H9 (cell line): Measurements from ENCODE around the gene CCS. TPM values are rescaled to one million over a fixed set of nuclear protein-coding genes. Genes with fewer than 3 reads are reported as not detected.
A peak's percentile ranks its signal among the peaks of the same experiment; 100 is the strongest.
"Not testable (repeated sequence)": the region's sequence is repeated elsewhere in the genome, so short reads cannot be mapped to it uniquely, and the experiment has no call there.

ENCODE experiments used
- DNase-seq: peaks from one replicate; pipeline ENCODE4 v3.0.0-alpha.2; 2017
- H2AFZ ChIP-seq: one replicate; pipeline ENCODE4 v1.6.1; 2013; ENCODE audit warnings: mild to moderate bottlenecking, low read length, control low read depth, moderate library complexity
- H2AK5ac ChIP-seq: 2 replicates; pipeline ENCODE4 v1.6.1; 2013; ENCODE audit warnings: low read length, control low read depth, mixed read lengths; ENCODE audit not compliant: insufficient read length
- H2BK120ac ChIP-seq: one replicate; pipeline ENCODE4 v1.6.1; 2013; ENCODE audit warnings: low read depth, mild to moderate bottlenecking, low read length, control low read depth, inconsistent platforms; ENCODE audit not compliant: poor library complexity, severe bottlenecking
- H2BK12ac ChIP-seq: 2 replicates; pipeline ENCODE4 v1.6.1; 2013; ENCODE audit warnings: low read length, control low read depth, mixed read lengths, low read depth; ENCODE audit not compliant: insufficient read length
- H2BK15ac ChIP-seq: 2 replicates; pipeline ENCODE4 v1.6.1; 2013; ENCODE audit warnings: low read depth, low read length, control low read depth
- H2BK20ac ChIP-seq: one replicate; pipeline ENCODE4 v1.6.1; 2013; ENCODE audit warnings: low read depth, mild to moderate bottlenecking, low read length, control low read depth, inconsistent platforms; ENCODE audit not compliant: poor library complexity, severe bottlenecking
- H2BK5ac ChIP-seq: 2 replicates; pipeline ENCODE4 v1.6.1; 2013; ENCODE audit warnings: low read length, control low read depth, mixed read lengths; ENCODE audit not compliant: insufficient read length
- H3K14ac ChIP-seq: 2 replicates; pipeline ENCODE4 v1.6.1; 2013; ENCODE audit warnings: low read length, control low read depth; ENCODE audit not compliant: insufficient read depth
- H3K18ac ChIP-seq: 2 replicates; pipeline ENCODE4 v1.6.1; 2013; ENCODE audit warnings: low read depth, mild to moderate bottlenecking, mixed read lengths, low read length, control low read depth; ENCODE audit not compliant: insufficient read length
- H3K23ac ChIP-seq: 2 replicates; pipeline ENCODE4 v1.6.1; 2013; ENCODE audit warnings: low read length, control low read depth, mixed read lengths, low read depth; ENCODE audit not compliant: insufficient read length
- H3K23me2 ChIP-seq: 2 replicates; pipeline ENCODE4 v1.6.1; 2013; ENCODE audit warnings: low read depth, mild to moderate bottlenecking, mixed read lengths, low read length, control low read depth; ENCODE audit not compliant: insufficient read length, poor library complexity, severe bottlenecking
- H3K27ac ChIP-seq: 2 replicates; pipeline ENCODE4 v1.5.1; 2013; ENCODE audit warnings: low read length, control low read depth, mixed read lengths, low read depth; ENCODE audit not compliant: insufficient read length
- H3K27me3 ChIP-seq: 2 replicates; pipeline ENCODE4 v1.6.1; 2013; ENCODE audit warnings: low read length, control low read depth, inconsistent platforms; ENCODE audit not compliant: insufficient read depth
- H3K4ac ChIP-seq: 2 replicates; pipeline ENCODE4 v1.6.1; 2013; ENCODE audit warnings: low read depth, mild to moderate bottlenecking, control low read depth, inconsistent platforms, low read length, moderate library complexity
- H3K4me1 ChIP-seq: 2 replicates; pipeline ENCODE4 v1.6.1; 2013; ENCODE audit warnings: low read length, control low read depth, inconsistent platforms; ENCODE audit not compliant: insufficient read depth
- H3K4me2 ChIP-seq: 2 replicates; pipeline ENCODE4 v1.6.1; 2013; ENCODE audit warnings: low read length, control low read depth, mixed read lengths; ENCODE audit not compliant: insufficient read length, insufficient read depth
- H3K56ac ChIP-seq: 2 replicates; pipeline ENCODE4 v1.6.1; 2013; ENCODE audit warnings: low read depth, mild to moderate bottlenecking, mixed read lengths, low read length, control low read depth; ENCODE audit not compliant: insufficient read length
- H3K79me1 ChIP-seq: 2 replicates; pipeline ENCODE4 v1.6.1; 2013; ENCODE audit warnings: low read depth, mild to moderate bottlenecking, moderate library complexity, low read length, control low read depth, inconsistent platforms; ENCODE audit not compliant: insufficient read depth, poor library complexity, severe bottlenecking
- H3K79me2 ChIP-seq: 2 replicates; pipeline ENCODE4 v1.6.1; 2013; ENCODE audit warnings: low read length, control low read depth, inconsistent platforms; ENCODE audit not compliant: insufficient read depth
- H3K9ac ChIP-seq: 2 replicates; pipeline ENCODE4 v1.6.1; 2013; ENCODE audit warnings: low read length, control low read depth, mixed read lengths; ENCODE audit not compliant: insufficient read length; ENCODE audit errors: extremely low read depth
- H3K9me3 ChIP-seq: one replicate; pipeline ENCODE4 v1.6.1; 2013; ENCODE audit warnings: low read depth, low read length, inconsistent platforms; ENCODE audit not compliant: control insufficient read depth
- H3T11ph ChIP-seq: one replicate; pipeline ENCODE4 v1.6.1; 2013; ENCODE audit warnings: mild to moderate bottlenecking, low read length, control low read depth, inconsistent platforms
- H4K20me1 ChIP-seq: one replicate; pipeline ENCODE4 v1.6.1; 2013; ENCODE audit not compliant: control insufficient read depth, insufficient read length, insufficient read depth
- H4K5ac ChIP-seq: 2 replicates; pipeline ENCODE4 v1.6.1; 2013; ENCODE audit warnings: low read depth, mild to moderate bottlenecking, mixed read lengths, low read length, control low read depth; ENCODE audit not compliant: insufficient read length
- H4K8ac ChIP-seq: replicated peaks from 2 replicates; pipeline ENCODE4 v1.6.1; 2013; ENCODE audit warnings: low read length, control low read depth, mixed read lengths, low read depth; ENCODE audit not compliant: insufficient read length
- H4K91ac ChIP-seq: 2 replicates; pipeline ENCODE4 v1.6.1; 2013; ENCODE audit warnings: low read depth, mild to moderate bottlenecking, moderate library complexity, mixed read lengths, low read length, control low read depth; ENCODE audit not compliant: insufficient read length
- H3K27ac Mint-ChIP-seq, 3 experiments: 2 replicates in 2 of 3; 3 replicates in 1 of 3; pipeline ENCODE4 v1.8.0; 2020 to 2021; ENCODE audit warnings: mixed read lengths in 3 of 3, mild to moderate bottlenecking in 1 of 3, moderate library complexity in 1 of 3
- H3K27me3 Mint-ChIP-seq: 2 replicates; pipeline ENCODE4 v1.8.0; 2021; ENCODE audit warnings: low read depth, mild to moderate bottlenecking, moderate library complexity, mixed read lengths
- H3K36me3 Mint-ChIP-seq, 3 experiments: 2 replicates in 2 of 3; 3 replicates in 1 of 3; pipeline ENCODE4 v1.8.0; 2020 to 2021; ENCODE audit warnings: low read depth in 3 of 3, mixed read lengths in 3 of 3; ENCODE audit not compliant: insufficient read depth in 1 of 3
- H3K4me1 Mint-ChIP-seq, 2 experiments: 2 replicates each; pipeline ENCODE4 v1.8.0; 2020; ENCODE audit warnings: mixed read lengths in 2 of 2
- H3K4me3 Mint-ChIP-seq, 2 experiments: 2 replicates in 1 of 2; 3 replicates in 1 of 2; pipeline ENCODE4 v1.8.0; 2020 to 2021; ENCODE audit warnings: mild to moderate bottlenecking in 2 of 2, mixed read lengths in 2 of 2, moderate library complexity in 1 of 2
- H3K9me3 Mint-ChIP-seq, 2 experiments: 2 replicates in 1 of 2; 3 replicates in 1 of 2; pipeline ENCODE4 v1.8.0; 2020; ENCODE audit warnings: mild to moderate bottlenecking in 2 of 2, mixed read lengths in 2 of 2, moderate library complexity in 1 of 2
- WGBS: extraction: QIAGEN DNeasy Blood & Tissue Kit; methylation state at CpG from one replicate; pipeline ENCODE4 v1.1.7; 2013; ENCODE audit warnings: missing lambda C conversion rate, low lambda C conversion rate, mixed read lengths; ENCODE audit not compliant: insufficient read length; ENCODE audit errors: extremely low coverage; 5-methylcytosine and 5-hydroxymethylcytosine counted together
- total RNA-seq: library from RNA; stranded (reverse); gene quantifications from 2 replicates; pipeline ENCODE4 v1.2.1, GENCODE V29; 2021
- TF ChIP-seq, protein P1 (sequence below): fragments of 200-600 bp; sonication (generic); conservative IDR thresholded peaks from 3 replicates; pipeline ENCODE4 v1.8.0; 2021; ENCODE audit warnings: antibody characterized with exemption, mild to moderate bottlenecking

Gene CCS
- total RNA-seq, 1 experiment from 2014 or later = 61.1 TPM

DNA sequence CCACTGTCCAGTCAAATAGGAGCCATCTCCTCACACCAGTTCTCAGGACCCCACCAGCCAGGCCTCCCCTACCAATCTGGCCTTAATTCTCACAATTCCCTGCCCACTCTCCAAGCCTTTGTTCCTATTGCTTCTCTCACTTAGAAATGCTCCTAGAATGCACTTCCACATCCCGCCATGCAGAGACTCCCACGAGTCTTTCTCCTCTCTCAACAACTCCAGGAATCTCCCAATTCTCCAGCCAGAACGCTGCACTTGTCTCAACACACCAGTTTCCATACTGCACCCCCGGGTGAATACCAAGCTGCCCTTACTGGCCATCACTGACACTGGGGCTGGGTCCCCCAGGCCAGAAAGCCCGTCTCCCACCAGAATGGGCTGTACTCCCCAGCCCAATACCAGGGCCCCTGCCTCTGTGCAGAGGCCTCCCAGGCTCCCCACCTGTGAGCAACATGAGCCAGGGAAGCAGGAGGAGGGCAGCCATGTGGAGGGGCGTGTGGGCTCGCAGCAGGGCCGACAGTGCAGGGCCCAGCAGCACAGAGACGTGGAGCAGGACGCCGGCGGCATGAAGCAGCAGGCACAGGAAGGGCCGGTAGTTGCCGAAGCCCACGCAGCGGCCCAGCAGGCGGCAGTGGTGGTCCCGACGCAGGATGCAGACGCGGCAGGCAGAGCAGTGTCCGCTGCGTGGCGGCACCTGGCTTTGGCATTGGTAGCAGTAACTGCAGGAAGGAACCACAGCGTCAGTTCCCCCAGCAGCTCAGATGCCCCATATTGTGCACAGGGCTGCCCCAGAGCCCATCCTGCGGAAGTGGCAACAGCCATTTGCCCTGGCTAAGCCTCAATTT lies 49.5 kb upstream of the CCS start:
- Histone ChIP-seq H4K20me1 (no peaks in the 10 kb centered on the region), H3K79me1 (no peaks in the 10 kb centered on the region), H3K79me2 (no peaks in the 10 kb centered on the region), H2BK12ac (no peak overlapping the region), H2AFZ (no peak overlapping the region), H3K4me2 (no peak overlapping the region), H4K5ac (no peak overlapping the region), H2BK15ac (no peak overlapping the region), H3K9ac (no peak overlapping the region), H3K27ac (no peak overlapping the region), H3K27me3 (no peaks in the 10 kb centered on the region), H2BK120ac (no peak overlapping the region), H3K4ac (no peak overlapping the region), H3K9me3 (no peaks in the 10 kb centered on the region), H3T11ph (no peak overlapping the region), H3K14ac (no peak overlapping the region), H3K18ac (no peak overlapping the region), H3K23ac (no peak overlapping the region), H2BK20ac (no peak overlapping the region), H4K91ac (no peak overlapping the region), H2AK5ac (no peak overlapping the region), H3K56ac (no peak overlapping the region), H3K23me2 (no peaks in the 10 kb centered on the region), H4K8ac (no peak overlapping the region), H3K4me1 (no peaks in the 10 kb centered on the region; the same call in 1 of the 2 replicates), H2BK5ac (no peak overlapping the region)
- Mint-ChIP-seq H3K27ac (peak overlapping the region; percentile 1 to 53 (median 13); a peak in 5 of 7 replicates), H3K36me3 (peaks cover 0 to 28% (median 24%) of the 10 kb centered on the region in 3 experiments), H3K4me3 (peak overlapping the region in 1 of 2 experiments; percentile 11; a peak in 2 of 5 replicates), H3K27me3 (no peaks in the 10 kb centered on the region; the same call in none of the 2 replicates), H3K4me1 (peaks cover 34 to 35% of the 10 kb centered on the region in 2 experiments), H3K9me3 (no peaks in the 10 kb centered on the region)
- peak; percentile 87 for DNase-seq
- WGBS = no CpG with 5 or more reads among the region's 26 CpGs
- TF ChIP-seq, protein P1, sequence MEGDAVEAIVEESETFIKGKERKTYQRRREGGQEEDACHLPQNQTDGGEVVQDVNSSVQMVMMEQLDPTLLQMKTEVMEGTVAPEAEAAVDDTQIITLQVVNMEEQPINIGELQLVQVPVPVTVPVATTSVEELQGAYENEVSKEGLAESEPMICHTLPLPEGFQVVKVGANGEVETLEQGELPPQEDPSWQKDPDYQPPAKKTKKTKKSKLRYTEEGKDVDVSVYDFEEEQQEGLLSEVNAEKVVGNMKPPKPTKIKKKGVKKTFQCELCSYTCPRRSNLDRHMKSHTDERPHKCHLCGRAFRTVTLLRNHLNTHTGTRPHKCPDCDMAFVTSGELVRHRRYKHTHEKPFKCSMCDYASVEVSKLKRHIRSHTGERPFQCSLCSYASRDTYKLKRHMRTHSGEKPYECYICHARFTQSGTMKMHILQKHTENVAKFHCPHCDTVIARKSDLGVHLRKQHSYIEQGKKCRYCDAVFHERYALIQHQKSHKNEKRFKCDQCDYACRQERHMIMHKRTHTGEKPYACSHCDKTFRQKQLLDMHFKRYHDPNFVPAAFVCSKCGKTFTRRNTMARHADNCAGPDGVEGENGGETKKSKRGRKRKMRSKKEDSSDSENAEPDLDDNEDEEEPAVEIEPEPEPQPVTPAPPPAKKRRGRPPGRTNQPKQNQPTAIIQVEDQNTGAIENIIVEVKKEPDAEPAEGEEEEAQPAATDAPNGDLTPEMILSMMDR = peak; percentile 36; the same call in 1 of the 3 replicates

DNA sequence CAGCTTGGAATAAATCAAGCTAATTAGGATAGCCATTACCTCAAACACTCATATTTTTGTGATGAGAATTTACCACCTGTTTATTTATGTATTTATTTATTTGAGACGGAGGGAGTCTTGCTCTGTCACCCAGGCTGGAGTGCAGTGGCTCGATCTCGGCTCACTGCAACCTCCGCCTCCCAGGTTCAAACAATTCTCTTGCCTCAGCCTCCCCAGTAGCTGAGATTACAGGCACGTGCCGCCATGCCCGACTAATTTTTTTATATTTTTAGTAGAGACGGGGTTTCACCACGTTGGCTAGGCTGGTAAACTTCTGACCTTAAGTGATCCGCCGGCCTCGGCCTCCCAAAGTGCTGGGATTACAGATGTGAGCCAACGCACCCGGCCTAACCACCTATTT lies 48.0 kb upstream of the CCS start:
- H2AFZ ChIP-seq, H3T11ph ChIP-seq, H3K79me1 ChIP-seq, H3K4me1 ChIP-seq, H4K91ac ChIP-seq, H2BK5ac ChIP-seq, H3K23ac ChIP-seq, DNase-seq, H3K9ac ChIP-seq, H3K4ac ChIP-seq, H3K9me3 ChIP-seq, H4K20me1 ChIP-seq, H3K79me2 ChIP-seq, H3K27ac ChIP-seq, H2BK12ac ChIP-seq, H4K8ac ChIP-seq, H2BK20ac ChIP-seq, H2AK5ac ChIP-seq, H4K5ac ChIP-seq, H2BK15ac ChIP-seq, H2BK120ac ChIP-seq, H3K14ac ChIP-seq, H3K56ac ChIP-seq, H3K27ac Mint-ChIP-seq, H3K23me2 ChIP-seq, H3K9me3 Mint-ChIP-seq, H3K27me3 Mint-ChIP-seq, H3K27me3 ChIP-seq, H3K18ac ChIP-seq: not testable (repeated sequence)
- Mint-ChIP-seq H3K36me3 (peaks cover 0 to 28% (median 25%) of the 10 kb centered on the region in 3 experiments), H3K4me1 (peaks cover 37 to 38% of the 10 kb centered on the region in 2 experiments), H3K4me3 (peak overlapping the region; percentile 79 to 82)
- no CpG with 5 or more reads among the region's 14 CpGs for WGBS
- H3K4me2 ChIP-seq = peak overlapping the region; percentile 57
